ENCODE results near the gene NPTXR. TPM values are rescaled to one million over a fixed set of nuclear protein-coding genes. Genes with fewer than 3 reads are reported as not detected.
"Not testable (repeated sequence)": the region's sequence is repeated elsewhere in the genome, so short reads cannot be mapped to it uniquely, and the experiment has no call there.

NPTXR gene
- total and polyA plus RNA-seq, 10 of the 15 experiments (the other 5 are each of a cell fraction or from before 2014, with no cell fraction given) = 0.02 to 0.38 (median 0.07) TPM; not detected in 2

DNA sequence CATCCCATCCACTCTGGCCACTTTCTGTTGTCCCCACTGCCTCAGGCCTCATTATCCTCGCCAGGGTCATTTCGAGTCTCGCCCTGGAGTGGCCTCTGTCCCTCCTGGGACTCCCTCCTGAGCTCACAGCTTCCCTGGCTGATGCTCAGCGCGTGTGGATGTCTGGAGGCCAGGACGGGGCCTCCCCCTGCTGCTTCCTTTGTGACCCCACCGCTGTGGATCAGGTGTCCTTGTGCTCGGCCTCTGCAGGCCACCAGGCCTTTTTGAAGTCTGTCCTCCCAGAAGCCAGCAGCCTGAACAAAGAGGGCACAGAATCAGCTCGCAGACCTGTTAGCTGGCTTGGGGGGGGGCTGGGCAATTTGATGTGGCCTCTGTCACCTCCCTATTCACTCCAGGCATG is 14.7 kb upstream of the NPTXR start (continued):
- TF ChIP-seq NFIC (IDR thresholded peaks at IDR 0.05; ENCODE audit: low read depth, low read length) (no peak), POLR2A (IDR thresholded peaks at IDR 0.05; ENCODE audit: low read depth, low read length) (no peak)

- H3K27ac ChIP-seq (ENCODE audit: control insufficient read depth, insufficient read depth); H3K9ac ChIP-seq (ENCODE audit: control insufficient read depth, insufficient read depth, low read length); H4K20me1 ChIP-seq (ENCODE audit: control insufficient read depth, insufficient read depth); H3K27me3 ChIP-seq (replicated peaks in 1 of 2; ENCODE audit: control insufficient read depth in 2 of 2, insufficient read depth in 2 of 2, low read length in 1 of 2); H3K4me2 ChIP-seq (ENCODE audit: control insufficient read depth, insufficient read depth); H3K9me3 ChIP-seq (replicated peaks; ENCODE audit: control insufficient read depth, insufficient read depth, low read length); FAIRE-seq; RAD21 ChIA-PET (ENCODE audit: unreplicated experiment); H3K4me1 ChIP-seq (ENCODE audit: control insufficient read depth, insufficient read depth, low read length); H3K36me3 ChIP-seq (ENCODE audit: control insufficient read depth in 2 of 2, insufficient read depth in 2 of 2, low read length in 1 of 2); intact Hi-C loops (cut with micrococcal nuclease; ENCODE audit: unreplicated experiment); H3K79me2 ChIP-seq (ENCODE audit: control insufficient read depth, insufficient read depth, low read length); H2AFZ ChIP-seq (ENCODE audit: control insufficient read depth, low read depth, low read length); DNase-seq (ENCODE audit: low read depth, low spot score); H3K4me3 ChIP-seq; in situ Hi-C loops (cut with MboI); ATAC-seq; BruUV-seq (replicated peaks): not testable (repeated sequence)
- 64% methylated on average over 7 of the region's 7 CpGs for WGBS (ENCODE audit: insufficient coverage, insufficient replicate concordance, low lambda C conversion rate, missing lambda C conversion rate)
- ChIA-PET POLR2A (interaction anchor here (0.7 kb wide), 1 partner anchor 8 kb away, joined by 3 read pairs; no protein-coding TSS in a partner anchor), CTCF (interaction anchor here (1.2 kb wide), 1 partner anchor 86 kb away, joined by 3 read pairs; no protein-coding TSS in a partner anchor), SMC1A (ENCODE audit: uncharacterized antibody, unreplicated experiment) (interaction anchor here (1.2 kb wide), 1 partner anchor 49 kb away, joined by 4 read pairs; no protein-coding TSS in a partner anchor)
These were observed 10.6 kb upstream of the NPTXR start for GRCh38 chr22:38854476-38854875.

GRCh38 chr22:38853883-38854282 is 10.1 kb upstream of the NPTXR start:
- RAD21 ChIA-PET (ENCODE audit: unreplicated experiment); ATAC-seq; BruUV-seq (replicated peaks); DNase-seq (ENCODE audit: low read depth, low spot score); in situ Hi-C loops (cut with MboI); intact Hi-C loops (cut with micrococcal nuclease; ENCODE audit: unreplicated experiment); H3K79me2 ChIP-seq (ENCODE audit: control insufficient read depth, insufficient read depth, low read length); H3K4me3 ChIP-seq; H3K36me3 ChIP-seq (ENCODE audit: control insufficient read depth in 2 of 2, insufficient read depth in 2 of 2, low read length in 1 of 2); H3K27me3 ChIP-seq (replicated peaks in 1 of 2; ENCODE audit: control insufficient read depth in 2 of 2, insufficient read depth in 2 of 2, low read length in 1 of 2); H3K4me1 ChIP-seq (ENCODE audit: control insufficient read depth, insufficient read depth, low read length); H2AFZ ChIP-seq (ENCODE audit: control insufficient read depth, low read depth, low read length); H3K9me3 ChIP-seq (replicated peaks; ENCODE audit: control insufficient read depth, insufficient read depth, low read length); FAIRE-seq; H4K20me1 ChIP-seq (ENCODE audit: control insufficient read depth, insufficient read depth); H3K4me2 ChIP-seq (ENCODE audit: control insufficient read depth, insufficient read depth); H3K27ac ChIP-seq (ENCODE audit: control insufficient read depth, insufficient read depth); H3K9ac ChIP-seq (ENCODE audit: control insufficient read depth, insufficient read depth, low read length); POLR2A ChIA-PET: not testable (repeated sequence)
- 17% methylated on average over 5 of the region's 5 CpGs for WGBS (ENCODE audit: insufficient coverage, insufficient replicate concordance, low lambda C conversion rate, missing lambda C conversion rate)
- SMC1A ChIA-PET (ENCODE audit: uncharacterized antibody, unreplicated experiment) = interaction anchor here (1.2 to 1.6 kb wide), 3 partner anchors 15 to 52 kb away, joined by 3 to 4 read pairs (median 3); no protein-coding TSS in a partner anchor
- CTCF ChIA-PET = interaction anchor here (0.9 to 1.7 kb wide), 2 partner anchors 15 to 85 kb away, joined by 3 to 7 read pairs; no protein-coding TSS in a partner anchor

Measured in GM12878 (cell line).